Spleen (tissue), 7 donors: ENCODE data around the gene GABBR2.

Source experiments
- POLR2A ChIP-seq, 3 donors: fragments of 450-650 bp; IDR thresholded peaks; one replicate each; pipeline ENCODE4 v1.5.1; 2017; ENCODE audit warnings: antibody characterized with exemption in 3 of 3, mild to moderate bottlenecking in 1 of 3
- TF ChIP-seq, protein P1 (sequence below), 11 experiments: fragments of 200-600 bp in 7 of 11; fragments of 450-650 bp in 4 of 11; sonication (generic) in 4 of 11; IDR thresholded peaks in 8 of 11; conservative IDR thresholded peaks in 3 of 11; 1 replicate in 7 of 11; 2 replicates in 4 of 11; pipeline versions ENCODE4 v1.4.0 to v1.8.0; 2016 to 2021; ENCODE audit warnings: antibody characterized with exemption in 11 of 11, inconsistent platforms in 4 of 11, mild to moderate bottlenecking in 1 of 11
- donor health status: DM: no; HTN: no; CAD: no; lungs with moderate emphysema.
- donor health status: DM: no; HTN: no; CAD: no.
- donor health status: DM: no; HTN: no; CAD: no.

DNA sequence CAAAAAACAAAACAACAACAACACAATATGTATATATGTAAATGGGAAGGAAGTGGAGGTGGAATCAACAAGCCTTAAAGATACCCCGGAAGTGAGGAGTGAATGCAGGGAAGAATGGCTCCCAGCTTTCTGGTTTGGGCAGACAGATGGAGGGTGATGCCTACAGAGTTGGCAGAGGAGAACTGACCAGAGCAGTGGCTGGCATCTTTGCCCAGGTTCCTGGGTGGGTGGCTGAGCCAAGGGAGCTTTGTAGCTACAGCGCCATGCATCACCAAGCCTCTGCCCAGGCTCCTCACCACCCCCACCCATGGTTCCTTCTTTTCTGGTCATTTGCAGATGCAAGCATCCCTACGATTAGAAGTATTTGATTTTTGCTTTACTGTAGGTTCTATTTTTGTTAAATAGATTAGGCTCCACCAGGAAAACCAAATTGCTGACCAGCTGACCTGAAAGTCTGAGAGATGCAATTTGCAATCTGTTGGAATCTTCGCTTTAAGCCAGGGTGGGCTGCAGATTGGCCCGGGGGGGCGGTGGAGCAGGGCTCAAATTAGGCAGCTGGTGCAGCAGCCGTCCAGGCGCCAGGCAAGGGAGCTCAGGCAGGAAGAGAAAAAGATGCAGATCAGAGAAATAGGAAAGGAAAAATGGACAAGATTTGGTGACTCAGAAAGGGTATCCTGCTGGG lies 290.0 kb downstream of the GABBR2 start:
- TF ChIP-seq, protein P1, sequence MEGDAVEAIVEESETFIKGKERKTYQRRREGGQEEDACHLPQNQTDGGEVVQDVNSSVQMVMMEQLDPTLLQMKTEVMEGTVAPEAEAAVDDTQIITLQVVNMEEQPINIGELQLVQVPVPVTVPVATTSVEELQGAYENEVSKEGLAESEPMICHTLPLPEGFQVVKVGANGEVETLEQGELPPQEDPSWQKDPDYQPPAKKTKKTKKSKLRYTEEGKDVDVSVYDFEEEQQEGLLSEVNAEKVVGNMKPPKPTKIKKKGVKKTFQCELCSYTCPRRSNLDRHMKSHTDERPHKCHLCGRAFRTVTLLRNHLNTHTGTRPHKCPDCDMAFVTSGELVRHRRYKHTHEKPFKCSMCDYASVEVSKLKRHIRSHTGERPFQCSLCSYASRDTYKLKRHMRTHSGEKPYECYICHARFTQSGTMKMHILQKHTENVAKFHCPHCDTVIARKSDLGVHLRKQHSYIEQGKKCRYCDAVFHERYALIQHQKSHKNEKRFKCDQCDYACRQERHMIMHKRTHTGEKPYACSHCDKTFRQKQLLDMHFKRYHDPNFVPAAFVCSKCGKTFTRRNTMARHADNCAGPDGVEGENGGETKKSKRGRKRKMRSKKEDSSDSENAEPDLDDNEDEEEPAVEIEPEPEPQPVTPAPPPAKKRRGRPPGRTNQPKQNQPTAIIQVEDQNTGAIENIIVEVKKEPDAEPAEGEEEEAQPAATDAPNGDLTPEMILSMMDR (IDR thresholded peaks at IDR 0.05 in 8 of 11, conservative IDR thresholded peaks at IDR 0.05 in 3 of 11) = no peak
- no peak for TF ChIP-seq POLR2A (IDR thresholded peaks at IDR 0.05)
